Natural killer cell treated with Interleukin-12 subunit alpha and Interleukin-12 subunit beta and Interleukin-15 and Interleukin-18, amount 100 ng/mL, for 72 hours (primary cell): ENCODE data around the gene RYR2. TPM values are rescaled to one million over a fixed set of nuclear protein-coding genes. Genes with fewer than 3 reads are reported as not detected.

ENCODE experiments used
- ATAC-seq, 2 donors: fragments of 150-1000 bp; cut with Tn5 transposase in 1 of 2; sonication (Bioruptor Pico), chemical (Tn5 transposase) in 1 of 2; 2 replicates each; pipeline ENCODE4 v1.10.0; 2021
- DNase-seq: peaks from one replicate; pipeline ENCODE4 v3.0.0; 2022; ENCODE audit warnings: low spot score
- H3K27ac Mint-ChIP-seq, 2 donors: 1 replicate in 1 of 2; 2 replicates in 1 of 2; pipeline ENCODE4 v1.8.0; 2022; ENCODE audit warnings: mixed read lengths in 2 of 2, mild to moderate bottlenecking in 1 of 2, moderate library complexity in 1 of 2
- H3K27me3 Mint-ChIP-seq, 2 donors: 1 replicate in 1 of 2; 2 replicates in 1 of 2; pipeline ENCODE4 v1.8.0; 2022; ENCODE audit warnings: mixed read lengths in 2 of 2
- H3K36me3 Mint-ChIP-seq: one replicate; pipeline ENCODE4 v1.8.0; 2022; ENCODE audit warnings: mixed read lengths
- H3K4me1 Mint-ChIP-seq, 2 donors: 1 replicate in 1 of 2; 2 replicates in 1 of 2; pipeline ENCODE4 v1.8.0; 2022; ENCODE audit warnings: low read depth in 2 of 2, mixed read lengths in 2 of 2, mild to moderate bottlenecking in 1 of 2
- H3K4me3 Mint-ChIP-seq: one replicate; pipeline ENCODE4 v1.8.0; 2022; ENCODE audit warnings: mixed read lengths
- H3K9me3 Mint-ChIP-seq: 2 replicates; pipeline ENCODE4 v1.8.0; 2022; ENCODE audit warnings: mixed read lengths
- total RNA-seq, 2 donors: library from RNA; stranded (reverse); gene quantifications; one replicate each; pipeline ENCODE4 v1.2.3, GENCODE V29; 2022

RYR2 gene
- total RNA-seq, 2 donors from 2014 or later, result 0.05 TPM; not detected in 1

DNA sequence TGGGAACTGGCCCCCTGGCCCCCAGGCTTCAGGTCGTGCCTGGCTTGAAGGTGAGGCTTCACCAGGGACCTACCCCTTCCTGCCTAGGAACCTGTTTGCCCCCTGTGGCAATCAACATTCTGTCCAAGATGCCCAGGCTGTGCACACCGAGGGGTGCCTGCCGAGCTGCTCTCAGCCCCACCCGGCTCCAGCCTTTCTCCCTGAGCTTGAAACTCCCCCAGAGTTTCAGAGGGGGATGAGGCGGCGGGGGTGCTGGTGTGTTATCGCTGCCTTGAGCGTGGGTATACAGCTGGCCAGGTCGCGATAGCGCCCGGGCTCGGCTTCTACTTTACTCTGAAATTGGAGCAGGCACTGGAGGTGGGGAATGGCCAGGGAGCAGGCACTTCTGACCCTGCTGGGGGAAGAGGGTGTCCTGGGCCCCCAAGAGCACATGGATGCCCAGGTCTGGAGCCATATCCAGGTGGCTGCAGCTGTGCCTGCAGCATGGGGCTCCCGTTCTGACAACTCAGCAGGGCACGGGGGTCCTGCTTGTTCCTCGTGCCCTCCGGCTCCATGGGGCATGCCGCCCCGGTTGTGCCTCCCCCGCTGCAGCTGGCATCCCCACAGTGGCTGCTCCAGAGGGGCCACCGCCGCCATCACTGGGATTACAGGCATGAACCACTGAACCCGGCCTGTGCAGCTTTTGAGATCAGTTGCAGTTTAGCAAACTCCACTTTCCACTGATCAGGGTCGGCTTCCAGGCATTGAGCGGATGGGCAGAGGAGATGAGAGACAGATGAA lies 29.8 kb downstream of the RYR2 start:
- Mint-ChIP-seq H3K36me3 (no peaks in the 10 kb centered on the region), H3K4me1 (no peaks in the 10 kb centered on the region), H3K4me3 (no peak overlapping the region), H3K9me3 (peaks cover 10% of the 10 kb centered on the region), H3K27me3 (no peaks in the 10 kb centered on the region), H3K27ac (no peak overlapping the region)
- ATAC-seq, result peak in 1 of 2 donors; percentile 32
- DNase-seq, result no peak

DNA sequence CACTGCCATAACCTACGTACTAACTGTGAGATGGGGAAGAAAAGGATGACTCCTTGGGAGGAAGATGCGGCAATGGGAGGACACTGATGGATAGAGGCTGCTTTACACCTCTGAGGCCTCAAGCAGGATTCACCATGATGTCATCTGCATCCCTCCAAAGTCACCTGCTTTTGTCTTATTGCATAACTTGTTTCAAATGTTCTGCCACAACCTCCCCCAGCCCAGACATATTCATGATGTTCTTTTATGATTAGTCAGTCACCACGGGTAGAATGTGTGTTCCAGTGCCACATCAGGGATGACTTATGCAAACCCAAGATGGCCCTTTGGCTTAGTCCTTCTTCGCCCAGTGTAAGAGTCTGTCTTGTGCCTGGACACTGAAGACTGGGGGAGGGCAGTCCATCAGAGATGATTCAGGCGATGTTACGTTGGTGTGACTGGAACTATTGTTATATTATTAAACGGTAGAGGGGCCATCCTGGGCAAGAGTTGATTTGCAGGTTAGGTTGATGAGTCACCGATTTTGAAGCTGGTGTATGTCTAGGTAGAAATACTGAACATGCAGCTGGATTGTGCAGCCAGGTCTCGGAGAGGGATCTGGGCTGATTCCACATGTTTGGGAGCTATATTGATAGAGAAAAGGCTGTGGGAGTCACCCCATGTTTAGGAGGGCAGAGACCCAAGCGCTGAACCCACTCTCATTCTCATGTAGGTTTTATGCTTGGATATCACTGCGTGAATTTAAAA lies 32.6 kb downstream of the RYR2 start:
- Mint-ChIP-seq H3K4me3 (no peak overlapping the region), H3K27me3 (no peaks in the 10 kb centered on the region), H3K9me3 (peaks cover 6% of the 10 kb centered on the region), H3K36me3 (no peaks in the 10 kb centered on the region), H3K4me1 (no peaks in the 10 kb centered on the region), H3K27ac (no peak overlapping the region)
- no peak for DNase-seq
- ATAC-seq, result no peak

DNA sequence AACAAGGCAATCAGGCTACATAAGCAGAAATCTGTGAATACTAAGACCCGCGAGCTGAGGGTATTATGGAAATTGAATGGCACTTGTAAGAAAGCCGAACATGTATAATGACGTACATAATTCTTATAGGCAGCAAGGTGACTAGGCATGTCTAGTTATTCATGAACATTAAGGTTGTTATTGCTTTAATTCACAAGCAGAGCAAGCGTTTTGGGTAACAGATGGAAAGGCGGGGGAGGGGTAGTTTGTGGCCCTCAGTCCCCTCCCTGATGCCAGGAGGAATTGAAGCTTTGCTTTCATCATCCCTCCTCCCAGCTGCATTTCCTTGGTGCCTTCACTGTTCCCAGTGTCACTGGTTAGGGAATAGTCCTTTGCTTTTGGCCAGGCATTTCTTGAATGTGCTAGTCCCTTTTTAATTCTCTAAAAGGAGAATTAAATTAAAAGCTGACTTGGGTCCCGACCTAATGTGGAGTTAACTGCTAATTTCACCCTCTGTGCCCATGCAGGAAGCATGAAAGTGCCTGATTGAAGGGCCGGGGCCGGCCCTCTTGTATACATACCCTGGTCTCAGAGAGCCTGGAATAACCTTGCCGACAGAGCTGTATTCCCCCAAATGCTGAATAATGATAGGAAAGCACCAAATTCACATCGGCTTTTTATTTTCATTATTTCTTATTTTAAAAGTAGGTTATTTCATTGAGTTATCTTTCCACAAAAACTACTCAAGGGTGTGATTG lies 42.5 kb downstream of the RYR2 start:
- ATAC-seq (no peak), DNase-seq (no peak)
- Mint-ChIP-seq H3K27me3 (peaks cover 2 to 13% of the 10 kb centered on the region in 2 donors), H3K27ac (no peak overlapping the region), H3K4me3 (no peak overlapping the region), H3K9me3 (no peaks in the 10 kb centered on the region), H3K4me1 (no peaks in the 10 kb centered on the region), H3K36me3 (no peaks in the 10 kb centered on the region)

DNA sequence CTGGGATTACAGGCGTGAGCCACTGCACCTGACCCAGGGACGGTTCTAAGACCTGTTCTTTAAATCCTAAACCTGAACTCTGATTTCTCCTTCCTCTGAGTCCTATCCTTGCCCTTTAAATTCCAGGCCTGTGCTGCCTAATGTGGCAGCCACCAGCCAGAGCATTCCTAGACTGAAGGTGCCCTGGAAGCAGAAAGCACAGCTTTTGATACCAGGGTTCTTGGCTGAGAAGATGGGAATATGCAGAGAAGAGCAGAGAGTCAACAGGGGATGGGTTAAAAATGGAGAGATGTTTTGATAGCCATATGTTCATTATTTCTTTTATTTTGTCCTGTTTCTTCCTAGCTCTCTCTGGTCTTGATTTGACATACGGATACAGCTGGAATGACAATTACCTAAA lies 49.7 kb downstream of the RYR2 start:
- ATAC-seq (no peak), DNase-seq (no peak)
- Mint-ChIP-seq H3K27me3 (peaks cover under 1 to 2% of the 10 kb centered on the region in 2 donors), H3K36me3 (no peaks in the 10 kb centered on the region), H3K4me3 (no peak overlapping the region), H3K9me3 (peaks cover 6% of the 10 kb centered on the region), H3K4me1 (no peaks in the 10 kb centered on the region), H3K27ac (no peak overlapping the region)

DNA sequence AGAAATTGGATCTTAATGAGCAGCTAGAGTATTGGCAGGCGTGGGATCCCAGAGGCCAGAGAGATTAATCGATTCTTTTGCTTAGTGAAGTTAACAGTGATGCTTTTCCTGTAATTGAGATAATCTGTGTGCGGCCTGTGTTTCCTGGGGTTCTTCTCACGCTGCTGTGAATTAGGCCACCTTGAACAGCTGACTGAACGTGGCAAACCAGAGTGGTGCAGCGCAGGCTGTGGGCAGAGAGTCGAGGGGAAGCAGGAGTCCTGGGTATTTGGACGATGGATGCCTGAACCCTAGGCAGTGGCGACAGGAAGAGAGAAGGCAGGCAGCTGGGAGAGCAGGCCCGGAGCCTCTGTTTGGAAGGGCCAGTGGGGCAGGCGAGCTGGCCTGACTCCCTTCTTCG lies 51.7 kb downstream of the RYR2 start:
- Mint-ChIP-seq H3K9me3 (peaks cover 8% of the 10 kb centered on the region), H3K36me3 (no peaks in the 10 kb centered on the region), H3K4me3 (no peak overlapping the region), H3K27me3 (peaks cover 0 to 5% of the 10 kb centered on the region in 2 donors), H3K27ac (no peak overlapping the region), H3K4me1 (no peaks in the 10 kb centered on the region)
- no peak for DNase-seq
- ATAC-seq, result no peak

DNA sequence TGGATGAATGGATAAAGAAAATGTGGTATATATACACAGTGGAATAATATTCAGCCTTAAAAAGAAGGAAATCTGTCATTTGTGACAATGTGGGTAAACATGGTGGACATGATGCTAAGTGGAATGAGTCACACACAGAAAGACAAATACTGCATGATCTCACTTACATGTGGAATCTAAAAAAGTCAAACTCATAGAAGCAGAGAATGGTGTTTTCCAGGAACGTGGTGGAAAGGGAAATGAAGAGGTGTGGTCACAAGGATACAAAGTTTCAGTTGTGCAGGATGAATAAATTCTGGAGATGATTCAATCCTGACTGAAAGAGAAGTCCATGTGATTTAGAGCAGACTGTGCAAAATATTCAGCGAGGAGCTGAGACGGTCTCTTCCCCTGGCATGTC lies 56.6 kb downstream of the RYR2 start:
- Mint-ChIP-seq H3K4me3 (no peak overlapping the region), H3K36me3 (no peaks in the 10 kb centered on the region), H3K4me1 (no peaks in the 10 kb centered on the region), H3K27ac (no peak overlapping the region), H3K27me3 (peaks cover 0 to 8% of the 10 kb centered on the region in 2 donors), H3K9me3 (peaks cover 4% of the 10 kb centered on the region)
- no peak for ATAC-seq
- no peak for DNase-seq

DNA sequence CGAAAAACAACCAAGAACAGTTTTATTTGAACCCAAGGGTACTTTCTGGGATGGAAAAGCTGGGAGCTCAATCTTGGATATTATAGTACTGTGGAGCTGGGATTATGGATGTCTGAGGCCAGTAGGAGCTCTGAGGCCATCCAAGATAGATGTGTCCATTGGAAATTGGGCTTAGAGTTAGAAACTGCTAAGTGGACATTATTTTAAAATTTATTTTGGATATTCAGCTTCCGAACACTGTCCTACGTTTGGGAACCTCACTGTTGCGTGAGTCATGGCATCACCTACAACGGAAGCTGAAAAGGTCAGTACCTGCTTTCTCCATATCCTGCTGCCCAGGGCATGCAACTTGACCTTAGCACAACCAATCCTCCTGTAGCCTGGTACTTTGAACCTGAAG lies 61.0 kb downstream of the RYR2 start:
- H3K4me1 Mint-ChIP-seq, result no peaks in the 10 kb centered on the region
- peaks cover 2% of the 10 kb centered on the region for H3K9me3 Mint-ChIP-seq
- ATAC-seq (no peak), DNase-seq (no peak)
- peaks cover 0 to 8% of the 10 kb centered on the region in 2 donors for H3K27me3 Mint-ChIP-seq
- no peak overlapping the region for H3K4me3 Mint-ChIP-seq
- H3K27ac Mint-ChIP-seq, result no peak overlapping the region
- H3K36me3 Mint-ChIP-seq, result no peaks in the 10 kb centered on the region

DNA sequence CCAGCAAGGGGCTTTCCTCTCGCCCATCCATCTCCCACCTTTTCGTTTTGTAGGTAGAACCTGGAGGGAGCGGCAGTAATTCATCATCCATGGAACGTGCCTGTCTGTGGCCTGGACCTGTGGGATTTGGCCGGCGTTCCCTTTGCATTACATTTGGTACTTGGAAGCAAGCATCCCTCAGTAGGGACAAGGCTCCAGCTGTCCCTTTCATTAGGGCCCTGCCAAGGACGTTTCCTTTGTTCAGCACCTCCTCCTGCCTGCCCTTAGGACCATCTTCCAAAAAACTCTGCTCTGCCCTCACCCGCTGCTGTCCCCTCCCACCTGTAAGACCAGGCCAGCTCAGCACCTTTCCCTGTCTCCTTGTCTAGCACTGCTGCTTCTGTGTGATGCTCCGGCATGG lies 62.1 kb downstream of the RYR2 start:
- ATAC-seq (no peak), DNase-seq (no peak)
- H3K36me3 Mint-ChIP-seq, result no peaks in the 10 kb centered on the region
- no peak overlapping the region for H3K4me3 Mint-ChIP-seq
- H3K9me3 Mint-ChIP-seq, result no peaks in the 10 kb centered on the region
- no peak overlapping the region for H3K27ac Mint-ChIP-seq
- H3K4me1 Mint-ChIP-seq, result no peaks in the 10 kb centered on the region
- no peaks in the 10 kb centered on the region for H3K27me3 Mint-ChIP-seq

DNA sequence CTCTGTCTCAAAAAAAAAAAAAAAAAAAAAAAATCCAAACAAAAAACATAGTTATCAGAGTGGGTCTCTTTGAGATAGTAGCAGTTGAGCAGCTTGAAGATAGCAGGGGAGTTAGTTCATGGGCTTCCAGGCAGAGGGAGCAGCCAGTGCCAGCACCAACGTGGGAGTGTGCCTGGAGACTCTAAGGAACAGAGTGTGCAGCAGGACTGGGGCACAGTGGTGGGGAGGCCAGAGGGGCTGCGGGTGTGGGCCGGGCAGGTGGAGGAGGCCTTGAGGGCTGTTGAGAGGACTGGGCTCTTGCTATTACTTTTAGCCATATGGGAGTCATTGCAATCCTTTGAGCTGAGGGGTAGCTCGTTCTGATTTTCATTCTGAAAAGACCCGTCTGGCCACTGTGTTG lies 63.8 kb downstream of the RYR2 start:
- no peaks in the 10 kb centered on the region for H3K36me3 Mint-ChIP-seq
- no peak for ATAC-seq
- H3K9me3 Mint-ChIP-seq, result no peaks in the 10 kb centered on the region
- H3K27ac Mint-ChIP-seq, result no peak overlapping the region
- no peak overlapping the region for H3K4me3 Mint-ChIP-seq
- no peaks in the 10 kb centered on the region for H3K4me1 Mint-ChIP-seq
- no peak for DNase-seq
- H3K27me3 Mint-ChIP-seq, result no peaks in the 10 kb centered on the region

DNA sequence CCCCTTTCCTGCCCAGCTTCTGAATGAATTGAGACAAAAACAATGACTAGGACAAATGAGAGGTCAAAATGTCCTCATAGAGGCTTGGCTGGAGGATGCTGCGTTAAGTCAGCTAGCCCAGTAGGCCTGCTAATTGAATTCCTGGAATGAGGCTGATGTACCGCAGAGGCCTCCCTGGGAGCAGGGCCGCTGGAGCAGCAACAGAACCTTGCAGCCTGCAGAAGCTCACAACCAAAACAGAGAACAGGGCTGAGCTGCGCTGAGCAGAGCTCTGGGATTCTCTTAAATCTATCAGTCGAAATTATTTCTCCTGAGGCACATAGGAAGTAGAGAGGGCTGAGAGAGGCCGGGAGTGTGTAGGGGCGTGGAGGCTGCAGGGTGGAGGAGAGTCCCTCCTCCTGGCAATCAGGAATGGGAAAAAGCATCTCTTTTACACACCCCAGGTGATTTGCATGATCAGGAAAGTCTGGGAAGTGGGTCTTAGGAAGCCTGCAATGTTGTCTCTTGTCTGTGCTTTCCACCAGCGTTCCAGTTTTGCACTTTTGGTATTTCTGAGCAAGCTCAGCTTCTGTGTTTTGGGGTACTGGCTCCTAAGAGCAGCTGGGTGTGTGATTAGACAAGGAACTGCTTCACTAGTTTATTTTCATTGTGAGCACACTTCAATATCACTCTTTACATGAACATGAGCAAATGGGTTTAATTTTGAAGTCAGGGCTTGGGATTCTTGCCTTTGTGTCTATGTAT lies 66.5 kb downstream of the RYR2 start:
- ATAC-seq (peak in 1 of 2 donors; percentile 11), DNase-seq (no peak)
- H3K4me3 Mint-ChIP-seq, result no peak overlapping the region
- no peak overlapping the region for H3K27ac Mint-ChIP-seq
- no peaks in the 10 kb centered on the region for H3K36me3 Mint-ChIP-seq
- H3K9me3 Mint-ChIP-seq, result no peaks in the 10 kb centered on the region
- no peaks in the 10 kb centered on the region for H3K27me3 Mint-ChIP-seq
- no peaks in the 10 kb centered on the region for H3K4me1 Mint-ChIP-seq

DNA sequence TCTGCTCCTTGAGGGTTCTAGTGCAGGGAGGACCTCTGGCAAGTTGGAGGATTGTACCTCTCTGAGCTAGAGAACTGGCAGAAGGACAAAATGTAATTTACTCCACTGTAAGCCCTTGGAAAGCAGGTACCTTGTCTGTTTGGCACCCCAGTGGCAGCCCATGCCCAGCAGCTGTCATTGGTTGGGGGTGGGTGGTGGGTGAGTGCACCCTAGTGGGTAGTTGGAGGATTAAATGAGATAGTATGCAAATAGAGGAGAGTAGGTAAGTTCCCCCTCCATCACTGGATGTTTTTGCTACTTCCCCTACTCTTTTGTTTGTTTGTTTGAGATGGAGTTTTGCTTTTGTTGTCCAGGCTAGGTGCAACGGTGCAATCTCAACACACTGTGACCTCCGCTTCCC lies 69.8 kb downstream of the RYR2 start:
- Mint-ChIP-seq H3K36me3 (no peaks in the 10 kb centered on the region), H3K4me1 (no peaks in the 10 kb centered on the region), H3K9me3 (peaks cover under 1% of the 10 kb centered on the region), H3K27me3 (no peaks in the 10 kb centered on the region), H3K27ac (no peak overlapping the region), H3K4me3 (no peak overlapping the region)
- no peak for ATAC-seq
- DNase-seq, result no peak

DNA sequence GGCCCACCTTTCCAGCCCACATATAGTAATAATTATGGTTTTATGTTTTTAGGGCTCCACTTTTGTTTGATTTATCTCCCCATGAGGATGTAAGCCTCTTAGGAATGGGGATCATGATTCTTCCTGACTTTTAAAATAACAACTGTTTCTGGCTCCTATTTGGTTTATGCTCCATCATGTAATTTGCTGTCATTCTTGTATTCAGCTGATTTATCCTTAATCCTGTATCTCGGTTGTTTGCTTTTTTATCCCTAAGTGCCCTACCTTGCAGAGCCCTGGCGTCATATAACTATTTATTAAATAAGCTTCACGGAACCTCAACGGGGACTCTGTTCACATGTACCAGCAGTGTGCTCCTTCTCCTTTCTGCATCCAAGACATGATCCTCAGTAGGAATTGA lies 70.7 kb downstream of the RYR2 start:
- no peak overlapping the region for H3K27ac Mint-ChIP-seq
- no peak overlapping the region for H3K4me3 Mint-ChIP-seq
- peaks cover 3% of the 10 kb centered on the region for H3K9me3 Mint-ChIP-seq
- H3K27me3 Mint-ChIP-seq, result no peaks in the 10 kb centered on the region
- no peaks in the 10 kb centered on the region for H3K36me3 Mint-ChIP-seq
- H3K4me1 Mint-ChIP-seq, result no peaks in the 10 kb centered on the region
- ATAC-seq (no peak), DNase-seq (no peak)

DNA sequence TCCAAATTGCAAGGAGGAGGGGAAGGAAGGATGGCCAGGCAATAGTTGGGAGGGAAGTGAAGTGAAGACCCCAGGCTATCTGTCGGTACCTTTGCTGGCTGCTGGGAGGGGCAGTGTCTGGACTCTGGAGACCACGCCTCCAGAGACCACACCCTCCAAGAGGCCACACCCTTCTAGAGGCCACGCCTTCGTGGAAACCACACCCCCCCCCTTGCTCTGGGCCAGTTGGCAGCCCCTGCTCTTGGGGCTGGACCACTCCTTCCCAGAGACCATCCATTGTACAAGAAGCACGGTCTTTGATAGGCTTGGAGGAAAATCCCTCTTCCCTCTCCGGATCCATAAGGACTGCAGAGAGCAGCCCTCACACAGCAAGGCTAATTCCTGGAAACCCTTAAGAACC lies 73.1 kb downstream of the RYR2 start:
- no peak overlapping the region for H3K4me3 Mint-ChIP-seq
- no peak overlapping the region for H3K27ac Mint-ChIP-seq
- H3K36me3 Mint-ChIP-seq, result no peaks in the 10 kb centered on the region
- peaks cover 0 to 2% of the 10 kb centered on the region in 2 donors for H3K27me3 Mint-ChIP-seq
- DNase-seq (no peak), ATAC-seq (peak in 1 of 2 donors; percentile 36)
- no peaks in the 10 kb centered on the region for H3K4me1 Mint-ChIP-seq
- peaks cover 3% of the 10 kb centered on the region for H3K9me3 Mint-ChIP-seq
